A673 (cell line): ENCODE results near the gene DET1.

Experiments used
- CTCF ChIP-seq: fragments of 300-800, 200-600 bp; sonication (generic); conservative IDR thresholded peaks from 2 replicates; pipeline ENCODE4 v1.5.1; 2017; ENCODE audit warnings: low read depth, mild to moderate bottlenecking, antibody characterized with exemption, low read length, moderate library complexity, mixed read lengths
- EZH2 ChIP-seq: fragments of 200-600 bp; sonication (generic); IDR thresholded peaks from 2 replicates; pipeline ENCODE4 v1.6.1; 2017; ENCODE audit warnings: borderline replicate concordance, low read depth, mild to moderate bottlenecking, mixed read lengths, antibody characterized with exemption, low read length; ENCODE audit not compliant: poor library complexity, severe bottlenecking

- TF ChIP-seq CTCF (no peak), EZH2 (no peak)
These were observed 67.3 kb downstream of the DET1 start for GRCh38 chr15:88479169-88479568.
